ENCODE data around the gene NEK10.
A peak's percentile ranks its signal among the peaks of the same experiment; 100 is the strongest.

The NEK10 gene

DNA sequence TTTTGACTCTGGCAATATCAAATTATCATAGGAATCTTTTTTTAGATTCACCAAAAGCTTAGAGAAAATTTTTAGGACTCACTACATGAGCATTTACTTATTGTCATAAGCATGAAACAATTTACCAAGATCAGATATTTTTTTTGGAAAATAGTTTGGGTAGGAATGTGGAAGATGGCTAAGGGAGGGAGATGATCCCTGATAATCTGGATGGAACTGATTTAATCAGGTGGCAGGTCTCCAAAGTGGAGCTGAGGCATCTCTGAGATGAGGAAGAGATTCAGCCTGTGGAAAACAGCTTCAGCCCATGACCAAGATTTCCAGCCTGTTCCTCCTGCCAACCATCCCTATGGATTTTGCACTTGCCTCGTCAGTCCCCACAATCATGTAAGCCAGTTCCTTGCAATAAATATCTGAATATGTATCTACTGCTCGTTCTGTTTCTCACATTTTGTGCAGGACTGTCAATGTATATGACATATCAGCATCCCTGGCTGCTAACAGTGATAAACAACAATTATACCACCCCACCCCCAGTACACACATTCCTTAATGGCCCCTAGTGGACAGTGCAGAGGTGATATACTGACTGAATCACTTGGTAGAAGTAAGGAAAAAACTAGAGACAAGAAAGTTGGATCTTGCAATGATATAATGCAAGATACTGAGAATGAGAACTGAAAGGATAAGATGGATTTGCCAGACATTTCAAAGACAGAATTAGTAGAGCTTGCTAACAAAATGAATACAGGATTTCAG lies 183.8 kb downstream of the NEK10 start:
- no peak for TF ChIP-seq CTCF (IDR thresholded peaks at IDR 0.05)
- Histone ChIP-seq H3K4me3 (no peak overlapping the region), H3K27ac (no peak overlapping the region)
- DNase-seq (ENCODE audit: low spot score) = no peak

DNA sequence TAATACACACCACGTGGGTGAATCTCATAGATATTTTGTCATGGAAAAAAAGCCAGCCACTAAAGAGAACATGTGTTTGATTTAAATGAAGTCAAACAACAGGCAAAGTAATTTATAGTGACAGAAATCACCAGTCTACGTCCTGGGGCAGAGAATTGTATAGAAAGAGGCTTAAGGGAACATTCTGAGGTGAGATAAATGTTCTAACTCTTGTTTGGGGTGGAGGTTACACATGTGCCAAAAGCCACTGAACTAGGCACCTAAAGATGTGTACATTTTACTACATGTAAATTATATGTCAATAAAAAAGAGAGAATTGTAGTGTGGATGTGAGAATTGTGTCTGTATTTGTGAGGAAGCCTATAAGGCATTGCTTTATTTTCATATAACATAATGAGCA lies 184.9 kb downstream of the NEK10 start:
- TF ChIP-seq CTCF (IDR thresholded peaks at IDR 0.05) = no peak
- DNase-seq (ENCODE audit: low spot score) = no peak
- no peak overlapping the region for H3K4me3 ChIP-seq

DNA sequence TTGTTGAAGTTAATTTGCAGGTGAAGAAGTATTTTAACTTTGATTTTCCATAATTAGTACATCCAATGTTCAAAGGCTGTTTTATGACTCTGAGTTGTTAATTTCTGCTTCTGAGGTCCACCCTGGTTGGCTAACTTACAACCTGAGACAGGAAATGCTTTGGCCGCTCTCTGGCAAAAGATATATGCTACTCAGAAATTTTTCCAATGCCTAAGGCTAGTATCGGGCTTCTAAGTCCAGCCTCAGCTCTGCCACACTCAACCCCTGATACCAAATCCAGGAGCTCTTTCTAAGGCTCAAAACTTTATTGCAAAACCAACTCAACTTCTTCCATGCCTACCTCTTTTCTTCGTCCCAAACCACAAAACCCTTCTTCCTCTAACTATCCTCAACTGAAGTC lies 192.9 kb downstream of the NEK10 start:
- no peak overlapping the region for H3K27ac ChIP-seq
- H3K4me3 ChIP-seq = no peak overlapping the region
- no peak for TF ChIP-seq CTCF (IDR thresholded peaks at IDR 0.05)
- DNase-seq (ENCODE audit: low spot score) = no peak

More for the DNA sequence above, 184.9 kb downstream of the NEK10 start:
- no peak overlapping the region for H3K27ac ChIP-seq

GRCh38 chr3:27174530-27174929 lies 194.7 kb downstream of the NEK10 start:
- no peak overlapping the region for H3K4me3 ChIP-seq
- H3K27ac ChIP-seq = no peak overlapping the region
- TF ChIP-seq CTCF (IDR thresholded peaks at IDR 0.05) = no peak
- DNase-seq (ENCODE audit: low spot score) = no peak

DNA sequence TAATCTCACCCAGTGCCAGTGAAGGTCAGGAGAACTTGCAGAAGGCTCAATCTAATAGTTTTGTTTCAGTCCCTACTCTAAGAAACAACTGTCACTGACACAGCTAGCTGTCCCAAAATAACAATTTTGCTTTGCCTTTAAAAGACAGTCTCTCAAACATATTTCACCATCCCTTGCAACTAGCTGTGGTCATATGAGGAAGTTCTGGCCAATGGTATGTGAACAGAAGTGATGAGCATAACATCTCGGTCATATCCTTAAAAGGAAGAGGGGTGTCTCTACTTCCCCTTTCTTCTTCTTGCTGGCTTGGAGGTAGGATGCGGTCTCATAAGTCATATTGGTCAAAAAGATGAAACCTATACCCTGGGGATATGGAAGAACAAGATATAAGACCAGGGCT lies 198.1 kb downstream of the NEK10 start:
- Histone ChIP-seq H3K4me3 (no peak overlapping the region), H3K27ac (no peak overlapping the region)
- DNase-seq (ENCODE audit: low spot score) = no peak
- TF ChIP-seq CTCF (IDR thresholded peaks at IDR 0.05) = no peak

DNA sequence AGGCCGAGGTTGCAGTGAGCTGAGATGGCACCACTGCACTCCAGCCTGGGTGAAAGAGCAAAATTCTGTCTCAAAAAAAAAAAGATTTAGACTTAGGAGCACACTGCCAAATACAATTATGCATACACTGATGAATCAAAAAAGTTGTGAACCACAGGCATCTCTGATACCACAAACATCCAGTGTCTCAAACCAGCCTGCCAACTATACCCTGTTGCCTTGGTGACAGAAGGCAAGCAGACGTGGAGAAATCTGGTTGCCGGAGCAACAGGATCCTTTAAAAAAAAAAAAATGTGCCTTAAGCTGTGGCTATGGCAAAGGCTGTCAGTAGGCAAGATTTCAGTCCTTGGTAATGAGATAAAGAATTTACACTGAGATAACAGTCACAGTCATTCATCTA lies 202.3 kb downstream of the NEK10 start:
- TF ChIP-seq CTCF (IDR thresholded peaks at IDR 0.05) = no peak
- no peak overlapping the region for H3K27ac ChIP-seq
- H3K4me3 ChIP-seq = no peak overlapping the region
- DNase-seq (ENCODE audit: low spot score) = no peak

- DNase-seq (ENCODE audit: low spot score) = no peak
- no peak for TF ChIP-seq CTCF (IDR thresholded peaks at IDR 0.05)
These were observed 203.9 kb downstream of the NEK10 start for GRCh38 chr3:27165321-27165721.

More at GRCh38 chr3:27165321-27165721, 203.9 kb downstream of the NEK10 start:
- peak overlapping the region; percentile 8 for H3K4me3 ChIP-seq
- H3K27ac ChIP-seq = peak overlapping the region in 1 of 2 donors; percentile 52

Measured in coronary artery (tissue), 2 donors.